GM19463 (cell line): ENCODE data around the gene TMEM132D.

ENCODE experiments used
- ATAC-seq: cut with Tn5 transposase; IDR thresholded peaks from one replicate; pipeline ENCODE4 v1.9.1; 2021; ENCODE audit warnings: mild to moderate bottlenecking, moderate library complexity; ENCODE audit not compliant: unreplicated experiment

TMEM132D gene

GRCh38 chr12:129873833-129874208 lies 30.0 kb downstream of the TMEM132D start:
- ATAC-seq, result no peak

GRCh38 chr12:129873111-129873832 lies 30.6 kb downstream of the TMEM132D start:
- no peak for ATAC-seq

GRCh38 chr12:129871991-129872972 lies 31.5 kb downstream of the TMEM132D start:
- ATAC-seq, result no peak

- no peak for ATAC-seq
These were observed 33.0 kb downstream of the TMEM132D start for GRCh38 chr12:129870796-129871195.

- no peak for ATAC-seq
These were observed 33.7 kb downstream of the TMEM132D start for GRCh38 chr12:129870136-129870535.

- ATAC-seq, result no peak
These were observed 35.2 kb downstream of the TMEM132D start for GRCh38 chr12:129868575-129868974.

GRCh38 chr12:129863938-129864337 lies 39.9 kb downstream of the TMEM132D start:
- no peak for ATAC-seq

- no peak for ATAC-seq
These were observed 41.2 kb downstream of the TMEM132D start for GRCh38 chr12:129862561-129863175.

GRCh38 chr12:129861951-129862350 lies 41.9 kb downstream of the TMEM132D start:
- no peak for ATAC-seq

- no peak for ATAC-seq
These were observed 49.2 kb downstream of the TMEM132D start for GRCh38 chr12:129854591-129854990.

- ATAC-seq, result no peak
These were observed 52.5 kb downstream of the TMEM132D start for GRCh38 chr12:129851296-129851695.

- ATAC-seq, result no peak
These were observed 54.9 kb downstream of the TMEM132D start for GRCh38 chr12:129848876-129849275.

GRCh38 chr12:129847063-129847462 lies 56.8 kb downstream of the TMEM132D start:
- ATAC-seq, result no peak

GRCh38 chr12:129844662-129845220 lies 59.1 kb downstream of the TMEM132D start:
- ATAC-seq, result no peak

- no peak for ATAC-seq
These were observed 62.6 kb downstream of the TMEM132D start for GRCh38 chr12:129841251-129841650.

GRCh38 chr12:129840145-129840884 lies 63.5 kb downstream of the TMEM132D start:
- no peak for ATAC-seq

GRCh38 chr12:129839679-129840078 lies 64.1 kb downstream of the TMEM132D start:
- ATAC-seq, result no peak

GRCh38 chr12:129831294-129831693 lies 72.5 kb downstream of the TMEM132D start:
- ATAC-seq, result no peak

GRCh38 chr12:129830796-129831195 lies 73.0 kb downstream of the TMEM132D start:
- no peak for ATAC-seq

GRCh38 chr12:129827866-129828384 lies 75.9 kb downstream of the TMEM132D start:
- ATAC-seq, result no peak
